T47D (cell line): ENCODE data around the gene CHRNA3.
A peak's percentile ranks its signal among the peaks of the same experiment; 100 is the strongest.

Source experiments
- DNase-seq, 2 experiments: peaks; one replicate each; pipeline versions ENCODE4 v3.0.0 to v3.0.0-alpha.2; 2011 to 2012; ENCODE audit warnings: low read depth in 1 of 2, low spot score in 1 of 2
- JUND ChIP-seq: IDR thresholded peaks from 2 replicates; pipeline ENCODE4 v1.6.1; 2012; ENCODE audit warnings: low read depth
- in situ Hi-C: cut with HindIII; loops from 2 replicates; pipeline ENCODE4 v1.10.0; 2016; ENCODE audit warnings: low sequenced_read_pairs, low pct_unique_long_range_greater_than_20kb

The CHRNA3 gene

GRCh38 chr15:78620527-78621421 lies at the start of gene CHRNA3:
Gene CHRNA3, minus strand, starts transcription at chr15:78620996. Its CDS starts 202 bp downstream, at chr15:78620794.
- DNase-seq: peak in 1 of 2 experiments; percentile 43
- in situ Hi-C loops: no loop called here
- TF ChIP-seq JUND: no peak

- in situ Hi-C loops: no loop called here
- no peak for DNase-seq
Measured at GRCh38 chr15:78668987-78669386, 48.2 kb upstream of the CHRNA3 start.

GRCh38 chr15:78667578-78668236 lies 46.9 kb upstream of the CHRNA3 start:
- DNase-seq: no peak
- in situ Hi-C loops: no loop called here
- no peak for TF ChIP-seq JUND

More at GRCh38 chr15:78668987-78669386, 48.2 kb upstream of the CHRNA3 start:
- TF ChIP-seq JUND: no peak

- in situ Hi-C loops: no loop called here
- no peak for DNase-seq
- no peak for TF ChIP-seq JUND
Measured at GRCh38 chr15:78666010-78666409, 45.2 kb upstream of the CHRNA3 start.

- no peak for DNase-seq
- no peak for TF ChIP-seq JUND
- in situ Hi-C loops: no loop called here
Measured at GRCh38 chr15:78663703-78664102, 42.9 kb upstream of the CHRNA3 start.

- in situ Hi-C loops: no loop called here
- no peak for DNase-seq
- TF ChIP-seq JUND: no peak
Measured at GRCh38 chr15:78662028-78662427, 41.2 kb upstream of the CHRNA3 start.

- in situ Hi-C loops: no loop called here
- TF ChIP-seq JUND: no peak
- no peak for DNase-seq
Measured at GRCh38 chr15:78661001-78661400, 40.2 kb upstream of the CHRNA3 start.

GRCh38 chr15:78660584-78660983 lies 39.8 kb upstream of the CHRNA3 start:
- no peak for DNase-seq
- no peak for TF ChIP-seq JUND
- in situ Hi-C loops: no loop called here

GRCh38 chr15:78658823-78659222 lies 38.0 kb upstream of the CHRNA3 start:
- no peak for DNase-seq
- TF ChIP-seq JUND: no peak
- in situ Hi-C loops: no loop called here

- DNase-seq: no peak
- in situ Hi-C loops: no loop called here
- no peak for TF ChIP-seq JUND
Measured at GRCh38 chr15:78654272-78654671, 33.5 kb upstream of the CHRNA3 start.

- TF ChIP-seq JUND: no peak
- no peak for DNase-seq
- in situ Hi-C loops: no loop called here
Measured at GRCh38 chr15:78651930-78652615, 31.3 kb upstream of the CHRNA3 start.

GRCh38 chr15:78651007-78651406 lies 30.2 kb upstream of the CHRNA3 start:
- in situ Hi-C loops: no loop called here
- no peak for TF ChIP-seq JUND
- DNase-seq: no peak

- in situ Hi-C loops: no loop called here
- no peak for TF ChIP-seq JUND
- DNase-seq: no peak
Measured at GRCh38 chr15:78650022-78650421, 29.2 kb upstream of the CHRNA3 start.
